ENCODE results near the gene KCNG4.

The KCNG4 gene

DNA sequence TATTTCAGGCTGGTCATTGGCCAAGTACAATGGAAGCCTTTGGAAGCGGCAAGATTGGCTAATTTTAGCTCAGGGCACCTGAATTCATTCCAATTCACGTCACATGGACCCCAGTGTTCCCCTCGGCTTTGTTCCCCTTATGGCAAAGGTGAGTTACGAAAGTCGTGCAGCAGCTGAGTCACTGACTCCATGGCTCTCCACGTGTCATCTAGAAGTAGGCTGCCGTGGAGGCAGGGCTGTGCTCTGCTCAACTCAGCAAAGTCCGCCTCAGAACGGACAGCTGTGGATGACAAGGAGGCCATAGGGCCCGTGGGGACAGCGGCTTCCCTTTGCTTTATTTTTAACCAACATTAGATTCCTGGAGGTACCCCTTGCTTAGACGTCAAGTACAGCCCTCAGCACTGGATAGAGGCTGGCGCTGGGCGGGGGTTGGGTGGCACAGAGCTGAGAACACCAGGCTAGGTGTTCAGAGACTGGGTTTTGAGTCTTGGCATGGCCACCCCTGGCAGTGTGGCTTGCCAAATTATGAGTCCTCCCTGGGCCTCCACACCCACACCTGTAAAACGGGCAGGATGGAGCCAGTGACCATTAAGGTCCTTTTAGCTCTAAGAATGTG, 25.3 kb downstream of the KCNG4 start:
- DNase-seq (ENCODE audit: extremely low read depth, low read depth) = no peak
- TF ChIP-seq, protein P1, sequence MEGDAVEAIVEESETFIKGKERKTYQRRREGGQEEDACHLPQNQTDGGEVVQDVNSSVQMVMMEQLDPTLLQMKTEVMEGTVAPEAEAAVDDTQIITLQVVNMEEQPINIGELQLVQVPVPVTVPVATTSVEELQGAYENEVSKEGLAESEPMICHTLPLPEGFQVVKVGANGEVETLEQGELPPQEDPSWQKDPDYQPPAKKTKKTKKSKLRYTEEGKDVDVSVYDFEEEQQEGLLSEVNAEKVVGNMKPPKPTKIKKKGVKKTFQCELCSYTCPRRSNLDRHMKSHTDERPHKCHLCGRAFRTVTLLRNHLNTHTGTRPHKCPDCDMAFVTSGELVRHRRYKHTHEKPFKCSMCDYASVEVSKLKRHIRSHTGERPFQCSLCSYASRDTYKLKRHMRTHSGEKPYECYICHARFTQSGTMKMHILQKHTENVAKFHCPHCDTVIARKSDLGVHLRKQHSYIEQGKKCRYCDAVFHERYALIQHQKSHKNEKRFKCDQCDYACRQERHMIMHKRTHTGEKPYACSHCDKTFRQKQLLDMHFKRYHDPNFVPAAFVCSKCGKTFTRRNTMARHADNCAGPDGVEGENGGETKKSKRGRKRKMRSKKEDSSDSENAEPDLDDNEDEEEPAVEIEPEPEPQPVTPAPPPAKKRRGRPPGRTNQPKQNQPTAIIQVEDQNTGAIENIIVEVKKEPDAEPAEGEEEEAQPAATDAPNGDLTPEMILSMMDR (IDR thresholded peaks at IDR 0.05; ENCODE audit: low read depth, low read length, missing control alignments) = no peak
- H3K4me3 ChIP-seq (replicated peaks; ENCODE audit: low read depth, low read length) = no peak overlapping the region

DNA sequence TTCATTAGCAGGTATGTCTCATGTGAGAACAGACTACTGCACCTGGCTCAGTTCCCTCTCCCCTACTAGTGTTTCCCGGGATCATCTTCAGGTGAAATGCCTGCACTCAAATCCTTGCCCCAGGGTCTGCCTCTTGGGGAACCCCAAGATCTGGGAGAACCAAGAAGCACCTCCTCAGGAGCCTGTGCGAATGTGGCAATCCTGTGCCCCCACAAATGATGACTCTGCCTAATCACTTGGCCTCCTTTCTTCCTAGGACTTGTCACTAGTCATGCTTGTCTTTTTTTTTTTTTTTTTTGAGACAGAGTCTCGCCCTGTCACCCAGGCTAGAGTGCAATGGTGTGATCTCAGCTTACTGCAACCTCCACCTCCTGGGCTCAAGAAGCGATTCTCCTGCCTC, 27.2 kb downstream of the KCNG4 start:
- TF ChIP-seq, protein P1 (IDR thresholded peaks at IDR 0.05; ENCODE audit: low read depth, low read length, missing control alignments) = no peak
- no peak overlapping the region for H3K4me3 ChIP-seq (replicated peaks; ENCODE audit: low read depth, low read length)
- no peak for DNase-seq (ENCODE audit: extremely low read depth, low read depth)

DNA sequence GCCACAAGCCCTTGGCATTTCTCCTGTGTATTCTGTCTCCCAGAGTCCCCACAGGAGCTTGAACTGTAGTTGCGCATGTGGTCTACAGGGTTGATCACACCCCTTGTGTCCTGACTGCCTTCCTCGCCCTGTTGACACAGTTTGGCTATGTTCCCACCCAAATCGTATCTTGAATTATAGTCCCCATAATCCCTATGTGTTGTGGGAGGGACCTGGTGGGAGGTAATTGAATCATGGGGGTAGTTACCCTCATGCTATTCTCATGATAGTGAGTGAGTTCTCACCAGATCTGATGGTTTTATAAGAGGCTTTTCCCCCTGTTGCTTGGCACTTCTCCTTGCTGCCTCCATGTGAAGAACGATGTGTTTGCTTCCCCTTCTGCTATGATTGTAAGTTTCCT, 27.7 kb downstream of the KCNG4 start:
- no peak overlapping the region for H3K4me3 ChIP-seq (replicated peaks; ENCODE audit: low read depth, low read length)
- no peak for DNase-seq (ENCODE audit: extremely low read depth, low read depth)
- TF ChIP-seq, protein P1 (IDR thresholded peaks at IDR 0.05; ENCODE audit: low read depth, low read length, missing control alignments) = no peak

DNA sequence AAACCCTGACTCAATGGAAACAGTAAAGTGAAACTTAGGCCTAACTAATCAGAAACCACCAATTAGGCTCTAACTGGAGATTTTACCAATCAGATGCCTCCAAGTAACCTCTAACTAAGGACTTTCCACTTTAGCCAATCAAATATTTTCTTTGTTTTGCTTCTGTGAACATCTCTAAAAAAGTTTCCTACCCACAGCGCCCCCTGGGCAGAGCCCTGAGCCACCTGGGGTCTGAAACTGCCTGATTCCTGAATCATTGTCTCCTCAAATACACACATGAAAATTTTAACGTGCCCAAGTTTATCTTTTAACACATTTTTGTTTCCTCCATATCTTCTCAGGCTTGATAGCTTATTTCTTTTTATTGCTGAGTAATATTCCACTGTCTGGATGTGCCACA, 29.8 kb downstream of the KCNG4 start:
- no peak for DNase-seq (ENCODE audit: extremely low read depth, low read depth)
- TF ChIP-seq, protein P1 (IDR thresholded peaks at IDR 0.05; ENCODE audit: low read depth, low read length, missing control alignments) = peak; percentile 36
- H3K4me3 ChIP-seq (replicated peaks; ENCODE audit: low read depth, low read length) = no peak overlapping the region

DNA sequence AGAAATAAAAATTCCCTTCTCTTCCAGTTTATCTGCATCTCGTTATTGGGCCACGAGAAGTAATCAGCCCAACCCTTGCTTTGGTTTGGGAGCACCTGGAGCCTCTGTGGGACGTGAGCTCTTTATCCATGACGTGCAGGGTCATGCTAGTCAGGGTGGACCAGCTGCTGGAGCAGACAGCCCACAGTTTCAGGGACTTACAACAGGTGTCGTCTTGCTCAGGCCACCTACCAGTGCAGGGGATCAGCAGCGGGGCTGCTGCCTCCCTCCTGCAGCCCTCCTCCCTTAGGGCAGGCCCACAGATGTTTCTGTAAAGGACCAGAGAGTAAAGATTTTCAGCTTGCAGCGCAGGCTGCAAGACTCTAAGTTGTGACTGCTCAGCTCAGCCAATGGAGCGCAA, 31.9 kb downstream of the KCNG4 start:
- no peak for DNase-seq (ENCODE audit: extremely low read depth, low read depth)
- H3K4me3 ChIP-seq (replicated peaks; ENCODE audit: low read depth, low read length) = no peak overlapping the region
- TF ChIP-seq, protein P1 (IDR thresholded peaks at IDR 0.05; ENCODE audit: low read depth, low read length, missing control alignments) = no peak

DNA sequence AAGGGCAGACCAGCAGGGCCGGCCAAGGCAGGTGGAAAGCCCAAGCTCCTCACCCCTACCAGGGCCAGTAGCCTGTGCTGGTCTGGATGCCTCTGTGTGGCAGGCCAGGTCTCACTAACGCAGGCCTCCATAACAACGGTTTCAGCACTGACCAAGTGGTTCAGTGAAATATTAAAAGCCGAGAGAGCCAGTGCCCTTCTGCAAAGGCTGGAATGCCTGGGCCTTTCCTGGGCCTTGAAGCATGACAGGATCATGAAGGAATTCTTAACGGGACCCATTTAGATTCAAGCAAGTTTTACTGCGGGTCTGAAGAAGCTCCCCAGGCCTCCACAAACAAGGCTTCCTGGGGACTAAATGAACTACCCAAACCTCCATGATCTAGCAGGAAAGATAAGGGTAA, 32.6 kb downstream of the KCNG4 start:
- no peak for DNase-seq (ENCODE audit: extremely low read depth, low read depth)
- H3K4me3 ChIP-seq (replicated peaks; ENCODE audit: low read depth, low read length) = no peak overlapping the region
- TF ChIP-seq, protein P1 (IDR thresholded peaks at IDR 0.05; ENCODE audit: low read depth, low read length, missing control alignments) = no peak

Measured in HFF-Myc (cell line).